GM12878 (cell line): ENCODE data around the gene EP400. TPM values are rescaled to one million over a fixed set of nuclear protein-coding genes. Genes with fewer than 3 reads are reported as not detected.

Source experiments
- ASH2L ChIP-seq: fragments of 300-600, 200-600 bp; sonication (generic); IDR thresholded peaks from 2 replicates; pipeline ENCODE4 v1.6.1; 2017; ENCODE audit warnings: low read depth, mild to moderate bottlenecking, borderline replicate concordance
- CBX5 ChIP-seq: sonication (generic); IDR thresholded peaks from 2 replicates; pipeline ENCODE4 v1.6.1; 2016; ENCODE audit warnings: low read depth, moderate library complexity, mild to moderate bottlenecking, inconsistent platforms
- CHD2 ChIP-seq: IDR thresholded peaks from 2 replicates; pipeline ENCODE4 v1.6.1; 2011; ENCODE audit warnings: low read depth, low read length, improper control_type of control experiment, borderline replicate concordance
- CREM ChIP-seq: IDR thresholded peaks from 2 replicates; pipeline ENCODE4 v1.6.1; 2014; ENCODE audit warnings: antibody characterized with exemption, low read depth
- EED ChIP-seq: sonication (generic); IDR thresholded peaks from 2 replicates; pipeline ENCODE4 v1.6.1; 2016; ENCODE audit warnings: antibody characterized with exemption, low read depth
- EGR1 ChIP-seq, 2 experiments: IDR thresholded peaks; 1 replicate in 1 of 2; 2 replicates in 1 of 2; pipeline ENCODE4 v1.6.1; 2011 to 2012; ENCODE audit warnings: low read depth in 2 of 2, low read length in 2 of 2, borderline replicate concordance in 1 of 2, mild to moderate bottlenecking in 1 of 2, moderate library complexity in 1 of 2
- EP300 ChIP-seq, 2 experiments: fragments of 150-350 bp in 1 of 2; IDR thresholded peaks; 2 replicates each; pipeline ENCODE4 v1.6.1; 2011 to 2012; ENCODE audit warnings: low read depth in 2 of 2, low read length in 2 of 2, borderline replicate concordance in 1 of 2, improper control_type of control experiment in 1 of 2, inconsistent platforms in 1 of 2; ENCODE audit not compliant: control insufficient read depth in 1 of 2
- ETV6 ChIP-seq, 2 experiments: fragments of 450-650 bp in 1 of 2; IDR thresholded peaks in 1 of 2; conservative IDR thresholded peaks in 1 of 2; 2 replicates each; pipeline ENCODE4 v1.6.1; 2014; ENCODE audit warnings: antibody characterized with exemption in 1 of 2, borderline replicate concordance in 1 of 2, low read depth in 1 of 2, mild to moderate bottlenecking in 1 of 2, moderate library complexity in 1 of 2
- FOXK2 ChIP-seq: fragments of 450-650 bp; IDR thresholded peaks from 2 replicates; pipeline ENCODE4 v1.6.1; 2017; ENCODE audit warnings: mild to moderate bottlenecking, moderate library complexity
- FOXM1 ChIP-seq: IDR thresholded peaks from 2 replicates; pipeline ENCODE4 v1.6.1; 2012; ENCODE audit warnings: low read depth, mild to moderate bottlenecking, inconsistent platforms, low read length, moderate library complexity
- GATAD2B ChIP-seq: fragments of 450-650 bp; conservative IDR thresholded peaks from 2 replicates; pipeline ENCODE4 v1.6.1; 2017; ENCODE audit warnings: low read depth, mild to moderate bottlenecking, moderate library complexity
- MXI1 ChIP-seq: fragments of 150-350 bp; IDR thresholded peaks from 2 replicates; pipeline ENCODE4 v1.6.1; 2011; ENCODE audit warnings: low read depth, mild to moderate bottlenecking, inconsistent platforms, low read length, improper control_type of control experiment
- NFYB ChIP-seq: IDR thresholded peaks from 2 replicates; pipeline ENCODE4 v1.6.1; 2011; ENCODE audit warnings: low read depth, mild to moderate bottlenecking, low read length, improper control_type of control experiment, moderate library complexity; ENCODE audit not compliant: insufficient read depth
- NR2C1 ChIP-seq: fragments of 450-650 bp; IDR thresholded peaks from 2 replicates; pipeline ENCODE4 v1.6.1; 2017; ENCODE audit warnings: antibody characterized with exemption, mild to moderate bottlenecking, moderate library complexity
- PAX5 ChIP-seq: IDR thresholded peaks from 2 replicates; pipeline ENCODE4 v1.6.1; 2011; ENCODE audit warnings: low read depth, low read length, borderline replicate concordance
- POLR2A ChIP-seq: IDR thresholded peaks from 2 replicates; pipeline ENCODE4 v1.6.1; 2011; ENCODE audit warnings: low read depth, mild to moderate bottlenecking, low read length
- POLR2AphosphoS2 ChIP-seq: IDR thresholded peaks from 2 replicates; pipeline ENCODE4 v1.6.1; 2011; ENCODE audit warnings: low read depth, mild to moderate bottlenecking, low read length, improper control_type of control experiment, moderate library complexity
- POU2F2 ChIP-seq: IDR thresholded peaks from 3 replicates; pipeline ENCODE4 v1.6.1; 2011; ENCODE audit warnings: low read depth, mild to moderate bottlenecking, low read length, borderline replicate concordance
- SIN3A ChIP-seq: IDR thresholded peaks from 2 replicates; pipeline ENCODE4 v1.6.1; 2012; ENCODE audit warnings: low read depth, low read length, improper control_type of control experiment
- TCF12 ChIP-seq: IDR thresholded peaks from 2 replicates; pipeline ENCODE4 v1.6.1; 2011; ENCODE audit warnings: low read depth, mild to moderate bottlenecking, low read length
- ZNF207 ChIP-seq: fragments of 450-650 bp; IDR thresholded peaks from 2 replicates; pipeline ENCODE4 v1.6.1; 2014; ENCODE audit warnings: antibody characterized with exemption, mild to moderate bottlenecking, borderline replicate concordance
- polyA plus RNA-seq, 11 experiments: library from polyadenylated mRNA; depleted of rRNA in 4 of 11; unstranded in 6 of 11; stranded (reverse) in 5 of 11; fragments of >200 nt; fragmentation: Nextera tagmentation in 4 of 11; fragmentation: Illumina TruSeq in 1 of 11; extraction: Ambion mirVana in 4 of 11; extraction: Trizol in 1 of 11; gene quantifications; 1 replicate in 1 of 11; 2 replicates in 10 of 11; pipeline versions ENCODE4 v1.2.1 to v1.2.3, GENCODE V29; 2011 to 2016; ENCODE audit warnings: inconsistent platforms in 2 of 11, missing spikeins in 2 of 11, low read depth in 1 of 11
- total RNA-seq, 4 experiments: library from RNA; depleted of rRNA in 3 of 4; stranded (reverse); fragments of >200 nt in 3 of 4; fragmentation: Illumina TruSeq in 1 of 4; extraction: Trizol in 1 of 4; gene quantifications; 2 replicates each; pipeline versions ENCODE4 v1.2.1 to v1.2.3, GENCODE V29; 2013 to 2021
- TF ChIP-seq, protein P1 (sequence below): fragments of 450-650 bp; IDR thresholded peaks from 2 replicates; pipeline ENCODE4 v1.6.1; 2017; ENCODE audit warnings: mild to moderate bottlenecking
- TF ChIP-seq, protein P2 (sequence below): fragments of 450-650 bp; formaldehyde crosslinking; IDR thresholded peaks from 2 replicates; pipeline ENCODE4 v1.4.0; 2020; ENCODE audit warnings: mild to moderate bottlenecking, moderate library complexity
- TF ChIP-seq, protein P3 (sequence below): IDR thresholded peaks from 2 replicates; pipeline ENCODE4 v1.6.1; 2012; ENCODE audit warnings: low read depth, low read length, improper control_type of control experiment

EP400 gene
- total and polyA plus RNA-seq, 10 of the 15 experiments (the other 5 are each of a cell fraction or from before 2014, with no cell fraction given), result 3.8 to 44.2 (median 8.4) TPM

DNA sequence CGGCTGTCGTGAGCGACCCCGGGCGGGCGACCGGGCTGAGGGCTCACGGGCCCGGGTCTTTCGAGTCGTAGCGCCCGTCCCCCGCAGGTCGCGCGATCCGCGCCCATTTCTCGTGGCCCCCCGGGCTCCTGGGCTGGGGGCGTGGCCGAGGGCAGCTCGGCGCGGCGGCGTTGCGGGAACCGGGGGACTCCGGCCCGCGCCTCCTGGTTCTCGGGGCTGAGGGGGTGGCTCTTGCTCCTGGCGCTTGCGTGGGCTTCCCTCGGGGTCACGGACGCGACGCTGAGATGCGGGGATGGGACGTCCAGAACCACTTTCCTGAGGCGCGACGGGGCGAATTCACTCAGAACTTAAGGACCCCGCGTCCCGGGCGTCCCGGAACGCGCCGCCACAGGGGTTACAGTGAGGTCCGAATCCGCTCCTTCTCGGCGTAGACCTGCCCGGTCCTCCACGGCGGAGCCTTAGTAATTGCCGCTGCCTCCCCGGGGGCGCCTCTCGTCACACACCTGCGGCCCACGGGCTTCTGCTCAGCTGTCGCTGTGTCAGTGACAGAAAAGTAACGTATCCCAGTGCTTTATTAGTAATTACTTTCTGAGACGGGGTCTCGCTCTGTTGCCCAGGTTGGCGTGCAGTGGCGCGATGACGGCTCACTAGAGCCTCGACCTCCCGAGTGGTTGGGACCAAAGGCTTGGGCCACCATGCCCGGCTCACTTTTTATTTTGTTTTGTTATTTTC, 606 bp downstream of the EP400 start (continued):
- TF ChIP-seq, protein P1, sequence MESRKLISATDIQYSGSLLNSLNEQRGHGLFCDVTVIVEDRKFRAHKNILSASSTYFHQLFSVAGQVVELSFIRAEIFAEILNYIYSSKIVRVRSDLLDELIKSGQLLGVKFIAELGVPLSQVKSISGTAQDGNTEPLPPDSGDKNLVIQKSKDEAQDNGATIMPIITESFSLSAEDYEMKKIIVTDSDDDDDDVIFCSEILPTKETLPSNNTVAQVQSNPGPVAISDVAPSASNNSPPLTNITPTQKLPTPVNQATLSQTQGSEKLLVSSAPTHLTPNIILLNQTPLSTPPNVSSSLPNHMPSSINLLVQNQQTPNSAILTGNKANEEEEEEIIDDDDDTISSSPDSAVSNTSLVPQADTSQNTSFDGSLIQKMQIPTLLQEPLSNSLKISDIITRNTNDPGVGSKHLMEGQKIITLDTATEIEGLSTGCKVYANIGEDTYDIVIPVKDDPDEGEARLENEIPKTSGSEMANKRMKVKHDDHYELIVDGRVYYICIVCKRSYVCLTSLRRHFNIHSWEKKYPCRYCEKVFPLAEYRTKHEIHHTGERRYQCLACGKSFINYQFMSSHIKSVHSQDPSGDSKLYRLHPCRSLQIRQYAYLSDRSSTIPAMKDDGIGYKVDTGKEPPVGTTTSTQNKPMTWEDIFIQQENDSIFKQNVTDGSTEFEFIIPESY, result no peak
- TF ChIP-seq CREM (peak; percentile 65; the same call in 1 of the 2 replicates), ETV6 (conservative IDR thresholded peaks at IDR 0.05 in 1 of 2, IDR thresholded peaks at IDR 0.05 in 1 of 2; ENCODE audit: borderline replicate concordance in 1 of 2, low read depth in 1 of 2) (no peak), FOXM1 (no peak), CBX5 (no peak), EGR1 (IDR thresholded peaks at IDR 0.05; ENCODE audit: borderline replicate concordance in 1 of 2, low read depth in 2 of 2, low read length in 2 of 2) (peak in 1 of 2 experiments; percentile 12; a peak in 1 of 3 replicates), NR2C1 (no peak), NFYB (no peak), FOXK2 (no peak), MXI1 (no peak), CHD2 (no peak), ZNF207 (no peak), SIN3A (no peak; the same call in 1 of the 2 replicates), POU2F2 (0 out of 3 replicates have a peak, but pooled peaks have one; percentile 13), EED (no peak), GATAD2B (0 out of 2 replicates have a peak, but pooled peaks have one; percentile 33), PAX5 (peak; percentile 65), TCF12 (0 out of 2 replicates have a peak, but pooled peaks have one; percentile 18), POLR2A (no peak), ASH2L (0 out of 2 replicates have a peak, but pooled peaks have one; percentile 39), POLR2AphosphoS2 (no peak), EP300 (IDR thresholded peaks at IDR 0.05; ENCODE audit: borderline replicate concordance in 1 of 2, control insufficient read depth in 1 of 2, low read depth in 2 of 2, low read length in 2 of 2) (no peak)
- TF ChIP-seq, protein P2, sequence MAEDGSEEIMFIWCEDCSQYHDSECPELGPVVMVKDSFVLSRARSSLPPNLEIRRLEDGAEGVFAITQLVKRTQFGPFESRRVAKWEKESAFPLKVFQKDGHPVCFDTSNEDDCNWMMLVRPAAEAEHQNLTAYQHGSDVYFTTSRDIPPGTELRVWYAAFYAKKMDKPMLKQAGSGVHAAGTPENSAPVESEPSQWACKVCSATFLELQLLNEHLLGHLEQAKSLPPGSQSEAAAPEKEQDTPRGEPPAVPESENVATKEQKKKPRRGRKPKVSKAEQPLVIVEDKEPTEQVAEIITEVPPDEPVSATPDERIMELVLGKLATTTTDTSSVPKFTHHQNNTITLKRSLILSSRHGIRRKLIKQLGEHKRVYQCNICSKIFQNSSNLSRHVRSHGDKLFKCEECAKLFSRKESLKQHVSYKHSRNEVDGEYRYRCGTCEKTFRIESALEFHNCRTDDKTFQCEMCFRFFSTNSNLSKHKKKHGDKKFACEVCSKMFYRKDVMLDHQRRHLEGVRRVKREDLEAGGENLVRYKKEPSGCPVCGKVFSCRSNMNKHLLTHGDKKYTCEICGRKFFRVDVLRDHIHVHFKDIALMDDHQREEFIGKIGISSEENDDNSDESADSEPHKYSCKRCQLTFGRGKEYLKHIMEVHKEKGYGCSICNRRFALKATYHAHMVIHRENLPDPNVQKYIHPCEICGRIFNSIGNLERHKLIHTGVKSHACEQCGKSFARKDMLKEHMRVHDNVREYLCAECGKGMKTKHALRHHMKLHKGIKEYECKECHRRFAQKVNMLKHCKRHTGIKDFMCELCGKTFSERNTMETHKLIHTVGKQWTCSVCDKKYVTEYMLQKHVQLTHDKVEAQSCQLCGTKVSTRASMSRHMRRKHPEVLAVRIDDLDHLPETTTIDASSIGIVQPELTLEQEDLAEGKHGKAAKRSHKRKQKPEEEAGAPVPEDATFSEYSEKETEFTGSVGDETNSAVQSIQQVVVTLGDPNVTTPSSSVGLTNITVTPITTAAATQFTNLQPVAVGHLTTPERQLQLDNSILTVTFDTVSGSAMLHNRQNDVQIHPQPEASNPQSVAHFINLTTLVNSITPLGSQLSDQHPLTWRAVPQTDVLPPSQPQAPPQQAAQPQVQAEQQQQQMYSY (CRISPR knock-in tag), result no peak
- TF ChIP-seq, protein P3, sequence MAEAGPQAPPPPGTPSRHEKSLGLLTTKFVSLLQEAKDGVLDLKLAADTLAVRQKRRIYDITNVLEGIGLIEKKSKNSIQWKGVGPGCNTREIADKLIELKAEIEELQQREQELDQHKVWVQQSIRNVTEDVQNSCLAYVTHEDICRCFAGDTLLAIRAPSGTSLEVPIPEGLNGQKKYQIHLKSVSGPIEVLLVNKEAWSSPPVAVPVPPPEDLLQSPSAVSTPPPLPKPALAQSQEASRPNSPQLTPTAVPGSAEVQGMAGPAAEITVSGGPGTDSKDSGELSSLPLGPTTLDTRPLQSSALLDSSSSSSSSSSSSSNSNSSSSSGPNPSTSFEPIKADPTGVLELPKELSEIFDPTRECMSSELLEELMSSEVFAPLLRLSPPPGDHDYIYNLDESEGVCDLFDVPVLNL, result no peak
